Measurements from ENCODE around the gene PLK3.
"Not testable (repeated sequence)": the region's sequence is repeated elsewhere in the genome, so short reads cannot be mapped to it uniquely, and the experiment has no call there.

- not testable (repeated sequence) for TF ChIP-seq POLR2A, CTCF (IDR thresholded peaks at IDR 0.05)
These were observed 2.3 kb upstream of the PLK3 start for GRCh38 chr1:44797886-44798285.

Data from adrenal gland (tissue), 5 donors.